HEK293 (cell line): Measurements from ENCODE around the gene ACOT9.
A peak's percentile ranks its signal among the peaks of the same experiment; 100 is the strongest.
"Not testable (repeated sequence)": the region's sequence is repeated elsewhere in the genome, so short reads cannot be mapped to it uniquely, and the experiment has no call there.

Source experiments
- CTCF ChIA-PET: fragments of 350-600 bp; formaldehyde crosslinking; extraction: SDS; loops from one replicate; lab custom pipeline; 2021; ENCODE audit warnings: antibody characterized with exemption; lab: Yijun Ruan, JAX
- POLR2A ChIA-PET: fragments of 300-600 bp; formaldehyde crosslinking; extraction: SDS; loops from one replicate; lab custom pipeline; 2020; ENCODE audit warnings: antibody characterized with exemption, inconsistent platforms; lab: Yijun Ruan, JAX
- H3K27ac ChIP-seq: fragments of 200-500 bp; sonication (Bioruptor generic); 2 replicates; pipeline ENCODE4 v1.5.1; 2014; ENCODE audit warnings: low read depth, low read length, control low read depth, inconsistent platforms; ENCODE audit errors: extremely low read depth
- H3K36me3 ChIP-seq, 2 experiments: fragments of 200-500 bp in 1 of 2; sonication (Bioruptor generic) in 1 of 2; 1 replicate in 1 of 2; 2 replicates in 1 of 2; pipeline ENCODE4 v1.5.1; 2014 to 2017; ENCODE audit warnings: inconsistent platforms in 2 of 2, low read length in 2 of 2; ENCODE audit not compliant: control insufficient read depth in 2 of 2, insufficient read depth in 1 of 2
- H3K4me1 ChIP-seq: fragments of 200-500 bp; sonication (Bioruptor generic); 2 replicates; pipeline ENCODE4 v1.5.1; 2014; ENCODE audit warnings: mild to moderate bottlenecking, low read length, inconsistent platforms; ENCODE audit not compliant: control insufficient read depth, insufficient read depth
- H3K4me3 ChIP-seq: 2 replicates; pipeline ENCODE4 v1.5.1; 2011; ENCODE audit warnings: low read depth, mild to moderate bottlenecking, control low read depth, low read length, moderate library complexity
- H3K9me3 ChIP-seq: fragments of 200-500 bp; sonication (Bioruptor generic); 2 replicates; pipeline ENCODE4 v1.5.1; 2014; ENCODE audit warnings: low read depth, low read length, inconsistent platforms; ENCODE audit not compliant: control insufficient read depth, insufficient read depth
- GLIS2 ChIP-seq: fragments of 450-650 bp; formaldehyde crosslinking; IDR thresholded peaks from 2 replicates; pipeline ENCODE4 v1.5.1; 2016; ENCODE audit warnings: missing biosample characterization, missing genetic modification characterization
- PRDM10 ChIP-seq: fragments of 450-650 bp; formaldehyde crosslinking; IDR thresholded peaks from 2 replicates; pipeline ENCODE4 v1.5.1; 2016; ENCODE audit warnings: missing biosample characterization, missing genetic modification characterization
- ZFHX2 ChIP-seq: fragments of 450-650 bp; formaldehyde crosslinking; conservative IDR thresholded peaks from 2 replicates; pipeline ENCODE4 v1.5.1; 2016; ENCODE audit warnings: missing biosample characterization, missing genetic modification characterization
- ZNF140 ChIP-seq: fragments of 450-650 bp; formaldehyde crosslinking; IDR thresholded peaks from 2 replicates; pipeline ENCODE4 v1.5.1; 2016; ENCODE audit warnings: missing biosample characterization, missing genetic modification characterization
- ZNF155 ChIP-seq: fragments of 450-650 bp; formaldehyde crosslinking; IDR thresholded peaks from 2 replicates; pipeline ENCODE4 v1.5.1; 2016; ENCODE audit warnings: missing biosample characterization, missing genetic modification characterization
- ZNF175 ChIP-seq: fragments of 450-650 bp; formaldehyde crosslinking; IDR thresholded peaks from 2 replicates; pipeline ENCODE4 v1.5.1; 2016; ENCODE audit warnings: missing biosample characterization, missing genetic modification characterization
- ZNF19 ChIP-seq: fragments of 450-650 bp; formaldehyde crosslinking; IDR thresholded peaks from 2 replicates; pipeline ENCODE4; 2016; ENCODE audit warnings: missing biosample characterization, missing genetic modification characterization, low read depth
- ZNF223 ChIP-seq: fragments of 450-650 bp; formaldehyde crosslinking; IDR thresholded peaks from 2 replicates; pipeline ENCODE4 v1.5.1; 2016; ENCODE audit warnings: missing biosample characterization, missing genetic modification characterization
- ZNF239 ChIP-seq: fragments of 450-650 bp; formaldehyde crosslinking; IDR thresholded peaks from 2 replicates; pipeline ENCODE4 v1.5.1; 2016; ENCODE audit warnings: missing biosample characterization, missing genetic modification characterization
- ZNF266 ChIP-seq: fragments of 450-650 bp; formaldehyde crosslinking; IDR thresholded peaks from 2 replicates; pipeline ENCODE4 v1.5.1; 2016; ENCODE audit warnings: missing biosample characterization, missing genetic modification characterization, low read depth
- ZNF324 ChIP-seq: fragments of 450-650 bp; formaldehyde crosslinking; IDR thresholded peaks from 2 replicates; pipeline ENCODE4 v1.5.1; 2016; ENCODE audit warnings: missing biosample characterization, missing genetic modification characterization
- ZNF391 ChIP-seq: fragments of 450-650 bp; formaldehyde crosslinking; IDR thresholded peaks from 2 replicates; pipeline ENCODE4 v1.5.1; 2016; ENCODE audit warnings: low read depth, missing biosample characterization, missing genetic modification characterization, borderline replicate concordance
- ZNF423 ChIP-seq: fragments of 450-650 bp; formaldehyde crosslinking; IDR thresholded peaks from 2 replicates; pipeline ENCODE4 v1.5.1; 2016; ENCODE audit warnings: missing biosample characterization, missing genetic modification characterization
- ZNF48 ChIP-seq: fragments of 450-650 bp; formaldehyde crosslinking; IDR thresholded peaks from 2 replicates; pipeline ENCODE4 v1.5.1; 2016; ENCODE audit warnings: missing biosample characterization, missing genetic modification characterization
- ZNF561 ChIP-seq: fragments of 450-650 bp; IDR thresholded peaks from 2 replicates; pipeline ENCODE4 v1.5.1; 2018; ENCODE audit warnings: missing biosample characterization, missing genetic modification characterization, borderline replicate concordance
- ZNF654 ChIP-seq: fragments of 450-650 bp; formaldehyde crosslinking; IDR thresholded peaks from 2 replicates; pipeline ENCODE4 v1.5.1; 2016; ENCODE audit warnings: low read depth, missing biosample characterization, missing genetic modification characterization
- ZNF701 ChIP-seq: fragments of 450-650 bp; formaldehyde crosslinking; IDR thresholded peaks from 2 replicates; pipeline ENCODE4 v1.5.1; 2016; ENCODE audit warnings: missing biosample characterization, missing genetic modification characterization
- ZNF768 ChIP-seq: fragments of 450-650 bp; formaldehyde crosslinking; IDR thresholded peaks from 2 replicates; pipeline ENCODE4 v1.5.1; 2018; ENCODE audit warnings: missing biosample characterization, mild to moderate bottlenecking, missing genetic modification characterization
- ZNF785 ChIP-seq: fragments of 450-650 bp; formaldehyde crosslinking; IDR thresholded peaks from 2 replicates; pipeline ENCODE4 v1.5.1; 2016; ENCODE audit warnings: missing biosample characterization, missing genetic modification characterization

ACOT9 gene

DNA sequence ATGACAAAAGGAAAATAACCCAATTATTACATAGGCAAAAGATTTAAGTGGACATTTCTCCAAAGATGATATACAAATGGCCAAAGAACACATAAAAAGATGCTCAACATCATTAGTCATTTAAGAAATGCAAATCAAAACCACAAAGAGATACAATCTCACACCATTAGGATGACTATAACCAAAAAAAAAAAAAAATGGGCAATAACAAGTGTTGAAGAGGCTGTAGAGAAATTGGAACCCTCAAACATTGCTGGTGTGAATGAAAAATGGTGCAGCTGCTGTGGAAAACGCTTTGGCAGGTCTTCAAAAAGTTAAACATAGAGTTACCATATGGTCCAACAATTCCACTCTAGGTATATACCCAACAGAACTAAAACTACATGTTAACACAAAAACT lies 81.4 kb downstream of the ACOT9 start:
- CTCF ChIA-PET, result no interaction called here
- Histone ChIP-seq H3K4me1 (no peaks in the 10 kb centered on the region), H3K9me3 (no peaks in the 10 kb centered on the region), H3K27ac (no peak overlapping the region), H3K36me3 (no peaks in the 10 kb centered on the region), H3K4me3 (no peak overlapping the region)
- TF ChIP-seq ZNF140 (tag by site-specific recombination) (0 out of 2 replicates have a peak, but pooled peaks have one; percentile 9), ZNF155 (tag by site-specific recombination) (no peak)
- POLR2A ChIA-PET, result no interaction called here

DNA sequence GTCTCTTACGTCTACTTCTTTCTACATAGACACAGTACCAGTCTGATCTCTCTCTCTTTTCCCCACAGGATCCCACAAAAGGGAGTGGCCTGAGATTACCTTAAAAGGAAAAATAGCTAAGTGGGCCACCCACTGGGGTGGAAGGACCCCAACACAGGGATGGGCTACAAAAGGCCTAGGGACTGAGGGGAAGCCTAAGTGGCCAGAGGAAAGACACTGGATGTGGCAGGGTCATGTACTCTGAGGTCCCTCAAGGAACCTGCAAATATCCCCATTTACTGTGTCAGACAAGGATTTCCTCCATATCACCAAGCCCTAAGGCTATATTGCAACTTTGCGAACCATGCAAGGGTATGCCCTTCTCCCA lies 82.3 kb downstream of the ACOT9 start:
- H3K27ac ChIP-seq, result no peak overlapping the region
- no peak for TF ChIP-seq ZNF19 (tag by site-specific recombination)
- no peak for TF ChIP-seq ZNF175 (tag by site-specific recombination)
- TF ChIP-seq ZNF48, result no peak
- no peak for TF ChIP-seq ZNF701 (tag by site-specific recombination)
- no peak for TF ChIP-seq ZNF391 (tag by site-specific recombination)
- no peak for TF ChIP-seq GLIS2
- TF ChIP-seq ZNF239 (tag by site-specific recombination), result no peak
- no peak for TF ChIP-seq ZNF785 (tag by site-specific recombination)
- no peak for TF ChIP-seq ZNF423 (tag by site-specific recombination)
- TF ChIP-seq ZFHX2 (tag by site-specific recombination), result no peak
- no peak for TF ChIP-seq ZNF768
- no peaks in the 10 kb centered on the region for H3K4me1 ChIP-seq
- H3K9me3 ChIP-seq, result no peaks in the 10 kb centered on the region
- H3K4me3 ChIP-seq, result no peak overlapping the region
- no peaks in the 10 kb centered on the region for H3K36me3 ChIP-seq
- ChIA-PET POLR2A (no interaction called here), CTCF (no interaction called here)

- H3K4me3 ChIP-seq, H3K4me1 ChIP-seq, CTCF ChIA-PET, H3K9me3 ChIP-seq, POLR2A ChIA-PET, H3K27ac ChIP-seq, H3K36me3 ChIP-seq: not testable (repeated sequence)
Measured at GRCh38 chrX:23660083-23660765, 82.9 kb downstream of the ACOT9 start.

DNA sequence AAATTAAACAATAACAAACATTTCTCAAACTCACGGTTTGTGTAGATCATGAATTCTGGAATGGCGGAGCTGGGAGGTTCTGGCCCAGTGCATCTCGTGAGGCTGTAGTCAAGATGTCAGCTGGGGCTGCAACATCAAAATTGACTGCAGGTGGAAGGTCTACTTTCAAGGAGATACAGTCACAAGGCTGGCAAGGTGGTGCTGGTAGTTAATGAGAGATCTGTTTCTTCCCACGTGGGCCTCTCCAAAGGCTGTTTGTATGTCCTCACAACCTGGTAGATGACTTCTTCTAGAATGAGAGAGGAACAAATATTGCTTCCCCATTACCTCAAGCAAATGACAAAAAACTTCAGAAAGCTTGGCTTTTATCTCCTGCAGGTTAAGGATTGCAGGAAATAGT lies 83.7 kb downstream of the ACOT9 start:
- POLR2A ChIA-PET, result no interaction called here
- no peak overlapping the region for H3K27ac ChIP-seq

More for the DNA sequence above, 83.7 kb downstream of the ACOT9 start:
- no peaks in the 10 kb centered on the region for H3K4me1 ChIP-seq
- H3K36me3 ChIP-seq, result no peaks in the 10 kb centered on the region
- CTCF ChIA-PET, result no interaction called here
- no peaks in the 10 kb centered on the region for H3K9me3 ChIP-seq
- TF ChIP-seq ZNF654 (tag by site-specific recombination), result no peak
- TF ChIP-seq ZNF561 (tag by site-specific recombination), result no peak
- TF ChIP-seq PRDM10 (tag by site-specific recombination), result no peak
- TF ChIP-seq ZNF155 (tag by site-specific recombination), result no peak
- TF ChIP-seq ZNF324 (tag by site-specific recombination), result no peak
- TF ChIP-seq ZNF266 (tag by site-specific recombination), result no peak
- TF ChIP-seq ZNF223 (tag by site-specific recombination), result peak; percentile 77
- H3K4me3 ChIP-seq, result no peak overlapping the region
